Memory B cell (primary cell): ENCODE measurements around the gene C9orf43.

Experiments used
- ATAC-seq: fragments of 150-1000 bp; cut with Tn5 transposase; 2 replicates; pipeline ENCODE4 v1.10.0; 2021; ENCODE audit warnings: low read depth, mild to moderate bottlenecking, moderate library complexity
- DNase-seq, 2 donors: peaks; one replicate each; pipeline ENCODE4 v3.0.0; 2022; ENCODE audit warnings: low spot score in 2 of 2
- H3K27ac Mint-ChIP-seq: one replicate; pipeline ENCODE4 v1.8.0; 2022; ENCODE audit warnings: mild to moderate bottlenecking, moderate library complexity, mixed read lengths
- H3K27me3 Mint-ChIP-seq: one replicate; pipeline ENCODE4 v1.8.0; 2022; ENCODE audit warnings: mixed read lengths
- H3K36me3 Mint-ChIP-seq: one replicate; pipeline ENCODE4 v1.8.0; 2022; ENCODE audit warnings: mild to moderate bottlenecking, mixed read lengths
- H3K4me1 Mint-ChIP-seq: one replicate; pipeline ENCODE4 v1.8.0; 2022; ENCODE audit warnings: mixed read lengths
- H3K4me3 Mint-ChIP-seq: one replicate; pipeline ENCODE4 v1.8.0; 2022; ENCODE audit warnings: mild to moderate bottlenecking, moderate library complexity, mixed read lengths
- H3K9me3 Mint-ChIP-seq: one replicate; pipeline ENCODE4 v1.8.0; 2022; ENCODE audit warnings: mixed read lengths

Gene C9orf43

DNA sequence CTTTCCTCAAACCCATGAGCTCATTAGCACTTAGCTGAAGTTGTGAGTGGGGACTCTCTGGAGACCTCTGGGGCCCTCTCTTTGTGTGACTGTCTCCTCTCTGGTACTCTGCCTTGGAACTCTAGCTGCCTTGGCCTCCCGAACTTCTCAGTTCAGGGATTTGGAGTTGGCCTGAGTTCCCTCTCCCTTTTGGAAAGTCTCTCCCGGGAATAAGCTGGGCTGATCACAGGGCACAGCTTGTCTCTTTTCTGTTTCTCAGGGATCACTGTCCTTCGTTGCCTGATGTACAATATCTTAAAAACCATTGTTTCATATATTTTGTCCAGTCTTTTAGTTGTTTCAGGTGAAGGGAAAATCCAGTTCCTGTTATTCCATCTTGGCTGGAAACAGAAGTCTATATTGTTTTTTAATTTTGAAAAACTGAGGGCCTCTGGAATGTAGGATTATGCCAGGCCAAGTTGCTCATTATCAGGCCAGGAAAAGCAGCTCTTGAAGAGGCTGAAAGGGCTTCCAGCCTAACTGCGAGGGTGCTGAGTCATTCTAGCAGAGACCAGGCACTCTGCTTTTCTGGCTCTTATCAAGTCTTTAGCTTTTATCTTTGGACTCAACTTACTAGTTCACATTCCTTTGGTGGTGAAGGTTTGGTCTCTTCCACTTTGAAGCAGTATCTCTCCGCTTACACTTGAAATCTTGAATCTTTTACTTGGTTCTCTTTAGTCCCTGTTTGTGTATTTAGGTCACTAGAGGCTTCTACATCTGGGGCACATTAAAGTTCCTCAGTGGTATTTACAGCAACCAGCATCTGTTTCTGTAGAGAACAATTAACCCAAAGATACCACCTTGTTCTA is 44.6 kb downstream of the C9orf43 start:
- no peak overlapping the region for H3K27ac Mint-ChIP-seq
- no peaks in the 10 kb centered on the region for H3K9me3 Mint-ChIP-seq
- H3K4me3 Mint-ChIP-seq = no peak overlapping the region
- peaks cover 3% of the 10 kb centered on the region for H3K4me1 Mint-ChIP-seq
- DNase-seq (no peak), ATAC-seq (no peak)
- H3K36me3 Mint-ChIP-seq = no peaks in the 10 kb centered on the region
- H3K27me3 Mint-ChIP-seq = no peaks in the 10 kb centered on the region

DNA sequence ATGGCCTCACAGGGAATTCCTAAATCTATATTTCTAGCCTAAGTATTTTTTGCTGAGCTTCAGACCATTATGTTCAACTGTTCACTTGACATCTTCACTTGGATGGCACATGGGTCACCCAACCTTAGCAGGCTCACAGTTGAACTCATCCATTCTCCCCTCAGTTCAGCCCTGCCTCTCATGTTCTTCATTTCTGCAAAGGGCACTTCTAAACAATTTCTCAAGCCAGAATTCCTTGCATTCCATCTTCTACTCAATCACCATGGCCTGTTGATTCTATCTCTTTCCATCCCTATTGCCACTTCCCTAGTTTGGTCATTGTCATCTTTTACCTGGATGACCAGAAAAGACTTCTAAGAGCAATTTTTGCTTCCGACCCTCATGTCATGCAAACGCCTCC is 45.7 kb downstream of the C9orf43 start:
- Mint-ChIP-seq H3K4me3 (no peak overlapping the region), H3K4me1 (peaks cover 3% of the 10 kb centered on the region), H3K27me3 (no peaks in the 10 kb centered on the region), H3K9me3 (no peaks in the 10 kb centered on the region), H3K27ac (no peak overlapping the region), H3K36me3 (no peaks in the 10 kb centered on the region)
- no peak for ATAC-seq
- no peak for DNase-seq

DNA sequence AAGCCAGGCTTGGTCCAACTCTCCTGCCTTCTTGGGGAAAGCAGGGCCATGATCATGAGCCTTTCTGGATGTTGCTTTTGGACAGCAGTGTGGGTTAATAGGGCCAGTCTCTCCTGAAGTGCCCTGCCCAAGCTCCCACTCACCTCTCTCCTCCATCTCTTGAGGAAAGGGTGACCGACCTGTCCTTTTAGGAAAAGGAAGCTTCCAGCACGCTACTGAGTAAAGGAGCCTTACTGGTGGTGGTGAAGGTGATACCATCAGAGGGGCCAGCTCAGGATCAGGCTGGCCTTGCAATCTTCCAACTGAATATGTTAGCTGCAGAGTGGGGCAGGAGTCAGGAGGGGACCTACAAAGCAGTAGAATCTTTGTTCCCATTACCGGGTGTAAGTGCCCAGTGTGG is 50.7 kb downstream of the C9orf43 start:
- Mint-ChIP-seq H3K27me3 (no peaks in the 10 kb centered on the region), H3K9me3 (no peaks in the 10 kb centered on the region), H3K4me3 (no peak overlapping the region), H3K4me1 (no peaks in the 10 kb centered on the region), H3K27ac (no peak overlapping the region), H3K36me3 (no peaks in the 10 kb centered on the region)
- DNase-seq (no peak), ATAC-seq (no peak)

GRCh38 chr9:113461943-113462342 is 51.4 kb downstream of the C9orf43 start:
- Mint-ChIP-seq H3K4me3 (no peak overlapping the region), H3K4me1 (no peaks in the 10 kb centered on the region), H3K27ac (no peak overlapping the region), H3K27me3 (no peaks in the 10 kb centered on the region), H3K9me3 (no peaks in the 10 kb centered on the region), H3K36me3 (no peaks in the 10 kb centered on the region)
- DNase-seq (no peak), ATAC-seq (no peak)

- Mint-ChIP-seq H3K9me3 (peaks cover 2% of the 10 kb centered on the region), H3K4me3 (no peak overlapping the region), H3K27ac (no peak overlapping the region), H3K4me1 (no peaks in the 10 kb centered on the region), H3K27me3 (no peaks in the 10 kb centered on the region), H3K36me3 (no peaks in the 10 kb centered on the region)
- no peak for DNase-seq
- ATAC-seq = no peak
Measured at GRCh38 chr9:113462781-113463286, 52.3 kb downstream of the C9orf43 start.

DNA sequence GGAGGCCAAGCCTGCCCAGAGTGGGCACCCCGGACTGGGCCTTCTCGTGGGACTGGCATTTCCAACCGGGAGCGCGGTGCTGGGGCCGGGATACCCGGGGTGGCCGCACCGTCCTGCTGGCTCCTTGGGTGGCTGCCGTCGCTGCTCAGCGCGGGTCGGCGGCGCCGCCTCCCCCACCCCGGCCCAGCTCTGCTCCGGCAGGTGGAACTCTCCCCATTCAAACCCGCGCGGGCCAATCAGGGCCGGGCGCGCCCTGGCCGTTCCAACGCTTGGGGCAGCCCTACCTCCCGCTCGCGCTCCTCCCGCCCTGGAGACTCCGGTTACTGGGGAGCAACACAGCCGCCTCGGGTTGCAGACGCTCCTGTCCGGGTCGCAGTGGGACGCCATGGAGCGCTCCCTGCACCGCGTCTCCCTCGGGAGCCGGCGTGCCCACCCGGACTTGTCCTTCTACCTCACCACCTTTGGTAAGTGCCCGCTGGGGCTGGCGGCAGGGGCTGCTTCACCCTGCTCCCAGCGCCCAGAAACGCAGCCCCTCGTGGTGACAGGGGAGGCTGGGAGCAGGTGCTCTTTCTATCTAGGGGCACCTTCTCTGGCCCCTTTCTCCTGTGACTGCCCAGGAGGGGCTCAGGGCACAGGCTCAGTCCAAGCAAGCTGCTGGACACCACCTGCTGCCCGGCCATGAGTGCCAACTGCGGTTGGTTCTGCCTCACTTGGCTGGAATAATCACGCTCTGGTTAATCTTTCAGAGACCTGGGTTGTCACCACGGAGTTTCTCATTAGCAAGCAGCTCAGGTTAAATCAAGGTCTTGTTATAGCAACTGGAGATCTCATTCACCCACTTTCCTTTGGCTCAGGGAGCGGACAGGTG is 53.1 kb downstream of the C9orf43 start, which contains the start of gene RGS3:
TSS of gene RGS3 (plus strand) at position 310 of the 868 bp plus-strand sequence. CDS start at position 386, 76 bp downstream.
- peaks cover 2% of the 10 kb centered on the region for H3K9me3 Mint-ChIP-seq
- no peak within 1 kb of the TSS for H3K4me3 Mint-ChIP-seq
- H3K27ac Mint-ChIP-seq = no peak within 1 kb of the TSS
- no peak for DNase-seq
- no peak for ATAC-seq
- peaks cover 3% of the 10 kb centered on the region for H3K36me3 Mint-ChIP-seq
- no peaks in the 10 kb centered on the region for H3K27me3 Mint-ChIP-seq
- H3K4me1 Mint-ChIP-seq = no peaks in the 10 kb centered on the region

- Mint-ChIP-seq H3K4me1 (no peaks in the 10 kb centered on the region), H3K27ac (no peak overlapping the region), H3K9me3 (peaks cover 2% of the 10 kb centered on the region), H3K4me3 (no peak overlapping the region), H3K36me3 (peaks cover 3% of the 10 kb centered on the region), H3K27me3 (no peaks in the 10 kb centered on the region)
- ATAC-seq (no peak), DNase-seq (no peak)
Measured at GRCh38 chr9:113464286-113464660, 53.7 kb downstream of the C9orf43 start.

DNA sequence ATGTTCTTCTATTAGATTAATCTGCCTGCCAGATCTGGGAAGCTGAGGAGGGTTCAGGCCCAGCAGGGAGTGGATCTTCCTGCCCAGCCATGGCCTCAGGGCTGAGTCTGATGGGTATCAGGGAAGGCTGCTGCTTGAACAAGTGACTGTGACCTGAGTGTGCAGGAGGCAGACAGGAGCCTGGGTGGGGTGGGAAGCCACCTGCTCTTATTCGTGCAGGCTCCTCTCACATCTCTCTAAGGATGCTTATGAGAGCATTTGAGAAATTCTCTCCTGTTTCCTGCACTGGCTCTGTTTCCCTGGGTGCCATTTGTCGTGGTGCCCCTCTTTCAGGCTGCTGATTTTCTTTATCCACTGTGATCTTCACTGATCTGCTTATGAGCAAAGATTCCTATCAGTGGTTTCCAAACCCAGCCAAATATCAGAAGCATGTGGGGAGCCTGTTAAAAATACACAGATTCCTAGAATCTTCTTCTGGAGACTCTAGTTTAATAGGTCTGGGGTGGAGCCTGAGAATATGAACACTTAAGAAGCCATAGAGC is 55.1 kb downstream of the C9orf43 start:
- Mint-ChIP-seq H3K36me3 (peaks cover 3% of the 10 kb centered on the region), H3K27ac (no peak overlapping the region), H3K9me3 (peaks cover 2% of the 10 kb centered on the region), H3K4me1 (no peaks in the 10 kb centered on the region), H3K27me3 (no peaks in the 10 kb centered on the region), H3K4me3 (no peak overlapping the region)
- ATAC-seq (no peak), DNase-seq (no peak)

- Mint-ChIP-seq H3K36me3 (peaks cover 3% of the 10 kb centered on the region), H3K27ac (no peak overlapping the region), H3K9me3 (peaks cover 2% of the 10 kb centered on the region), H3K4me3 (no peak overlapping the region), H3K27me3 (no peaks in the 10 kb centered on the region), H3K4me1 (no peaks in the 10 kb centered on the region)
- ATAC-seq (no peak), DNase-seq (no peak)
Measured at GRCh38 chr9:113467183-113467582, 56.6 kb downstream of the C9orf43 start.

- Mint-ChIP-seq H3K27ac (no peak overlapping the region), H3K36me3 (peaks cover 3% of the 10 kb centered on the region), H3K9me3 (peaks cover 2% of the 10 kb centered on the region), H3K27me3 (no peaks in the 10 kb centered on the region), H3K4me1 (no peaks in the 10 kb centered on the region), H3K4me3 (no peak overlapping the region)
- DNase-seq = no peak
- no peak for ATAC-seq
Measured at GRCh38 chr9:113468716-113469448, 58.3 kb downstream of the C9orf43 start.

DNA sequence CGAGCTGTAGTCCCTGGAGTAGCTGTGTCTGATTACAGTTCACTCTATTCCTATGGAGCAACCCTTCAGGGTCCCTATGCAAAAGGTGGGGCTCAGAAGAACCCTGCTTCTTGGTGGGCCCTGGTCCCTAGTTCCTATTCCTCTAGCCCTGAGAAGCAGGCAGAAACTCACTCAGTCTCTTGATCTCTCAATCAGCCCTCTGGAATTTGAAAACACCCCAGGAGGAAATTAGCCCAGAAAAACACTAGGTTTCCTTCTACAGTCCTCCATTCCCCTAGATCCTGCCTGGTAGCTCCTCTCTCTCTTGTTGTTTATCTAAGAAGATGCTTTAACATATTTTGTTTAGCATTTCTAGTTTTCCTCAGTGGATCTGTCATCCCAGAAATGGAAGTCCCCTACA is 60.6 kb downstream of the C9orf43 start:
- DNase-seq (no peak), ATAC-seq (no peak)
- Mint-ChIP-seq H3K27ac (no peak overlapping the region), H3K36me3 (peaks cover 3% of the 10 kb centered on the region), H3K27me3 (peaks cover 2% of the 10 kb centered on the region), H3K4me3 (no peak overlapping the region), H3K4me1 (no peaks in the 10 kb centered on the region), H3K9me3 (peaks cover 2% of the 10 kb centered on the region)

DNA sequence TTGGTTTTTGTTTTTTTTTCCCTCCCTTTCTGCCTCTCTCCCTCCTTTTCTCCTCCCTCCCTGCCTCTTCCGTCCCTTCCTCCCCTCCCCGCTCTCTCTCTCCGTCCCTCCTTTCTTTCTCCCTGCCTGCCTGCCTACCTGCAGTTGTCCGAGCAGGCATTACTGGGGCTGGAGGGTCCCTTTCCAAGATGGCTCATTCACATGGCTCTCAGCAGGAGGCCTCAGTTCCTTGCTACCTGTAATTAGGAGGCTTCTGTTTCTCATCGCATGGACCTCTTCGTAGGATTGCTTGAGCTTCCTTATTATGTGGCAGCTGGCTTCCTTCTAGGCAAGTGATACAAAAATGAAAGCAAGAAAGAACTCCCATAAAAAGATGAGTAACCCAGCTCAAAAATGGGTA is 61.0 kb downstream of the C9orf43 start:
- peaks cover 2% of the 10 kb centered on the region for H3K27me3 Mint-ChIP-seq
- H3K36me3 Mint-ChIP-seq = peaks cover 3% of the 10 kb centered on the region
- H3K27ac Mint-ChIP-seq = no peak overlapping the region
- peaks cover 2% of the 10 kb centered on the region for H3K9me3 Mint-ChIP-seq
- ATAC-seq (no peak), DNase-seq (no peak)
- H3K4me1 Mint-ChIP-seq = no peaks in the 10 kb centered on the region
- no peak overlapping the region for H3K4me3 Mint-ChIP-seq

DNA sequence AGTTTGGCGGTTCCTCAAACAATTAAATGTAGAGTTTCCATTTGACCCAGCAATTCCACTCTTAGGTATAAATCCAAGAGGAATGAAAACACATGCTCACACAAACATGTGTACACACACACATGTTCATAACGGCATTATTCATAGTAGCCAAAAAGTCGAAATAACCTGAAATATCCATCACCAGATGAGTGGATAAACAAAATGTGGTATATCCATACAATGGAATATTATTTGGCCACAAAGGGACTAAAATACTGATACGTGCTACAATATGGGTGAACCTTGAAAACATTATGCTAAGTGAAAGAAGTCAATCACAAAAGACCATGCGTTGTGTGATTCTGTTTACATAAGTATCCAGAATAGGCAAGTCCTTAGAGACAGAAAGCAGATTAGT is 61.7 kb downstream of the C9orf43 start:
- ATAC-seq = no peak
- Mint-ChIP-seq H3K4me3 (no peak overlapping the region), H3K4me1 (no peaks in the 10 kb centered on the region)

More for the DNA sequence above, 61.7 kb downstream of the C9orf43 start:
- H3K36me3 Mint-ChIP-seq = peaks cover 3% of the 10 kb centered on the region
- peaks cover 2% of the 10 kb centered on the region for H3K27me3 Mint-ChIP-seq
- DNase-seq = no peak
- H3K27ac Mint-ChIP-seq = no peak overlapping the region
- peaks cover 2% of the 10 kb centered on the region for H3K9me3 Mint-ChIP-seq
